Right atrium auricular region (tissue), 2 donors: Measurements from ENCODE around the gene KCNV2. TPM values are rescaled to one million over a fixed set of nuclear protein-coding genes. Genes with fewer than 3 reads are reported as not detected.

Experiments
- DNase-seq: peaks from one replicate; pipeline ENCODE4 v3.0.0-alpha.2; 2019; ENCODE audit warnings: low spot score
- H3K27ac ChIP-seq, 2 donors: fragments of 200-600 bp; sonication (generic); 1 replicate in 1 of 2; 2 replicates in 1 of 2; pipeline ENCODE4 v1.5.1; 2016 to 2019
- H3K27me3 ChIP-seq, 2 donors: fragments of 200-600 bp; sonication (generic); one replicate each; pipeline versions ENCODE4 v1.5.1 to v1.6.0; 2017 to 2019
- H3K36me3 ChIP-seq: fragments of 200-600 bp; sonication (generic); one replicate; pipeline ENCODE4 v1.5.1; 2016
- H3K4me1 ChIP-seq, 2 donors: fragments of 200-600 bp; sonication (generic); one replicate each; pipeline versions ENCODE4 v1.5.1 to v1.6.0; 2017 to 2019
- H3K4me3 ChIP-seq, 2 donors: fragments of 200-600 bp; sonication (generic); 1 replicate in 1 of 2; 2 replicates in 1 of 2; pipeline ENCODE4 v1.5.1; 2017 to 2019; ENCODE audit warnings: mild to moderate bottlenecking in 1 of 2, moderate library complexity in 1 of 2
- H3K9me3 ChIP-seq, 2 donors: fragments of 200-600 bp; sonication (generic); one replicate each; pipeline ENCODE4 v1.5.1; 2019
- CTCF ChIP-seq, 2 donors: fragments of 200-600 bp; sonication (generic); IDR thresholded peaks; one replicate each; pipeline ENCODE4 v1.5.1; 2019; ENCODE audit warnings: antibody characterized with exemption in 2 of 2
- total RNA-seq, 2 donors: library from RNA; depleted of rRNA; stranded (reverse); fragments of >200 nt; gene quantifications; one replicate each; pipeline ENCODE4 v1.1.0, GENCODE V29; 2016

Gene KCNV2
- total RNA-seq, 2 donors from 2014 or later, result not detected

- DNase-seq, result no peak
- H3K27ac ChIP-seq, result no peak overlapping the region
- no peaks in the 10 kb centered on the region for H3K36me3 ChIP-seq
- no peaks in the 10 kb centered on the region for H3K4me1 ChIP-seq
- H3K27me3 ChIP-seq, result no peaks in the 10 kb centered on the region
- no peak for TF ChIP-seq CTCF (IDR thresholded peaks at IDR 0.05)
- no peak overlapping the region for H3K4me3 ChIP-seq
- H3K9me3 ChIP-seq, result no peaks in the 10 kb centered on the region
These were observed 26.7 kb downstream of the KCNV2 start for GRCh38 chr9:2743937-2744529.

- no peak overlapping the region for H3K4me3 ChIP-seq
- no peak for TF ChIP-seq CTCF (IDR thresholded peaks at IDR 0.05)
- DNase-seq, result no peak
These were observed 28.5 kb downstream of the KCNV2 start for GRCh38 chr9:2745560-2746380.

GRCh38 chr9:2749485-2749884 is 32.2 kb downstream of the KCNV2 start:
- TF ChIP-seq CTCF (IDR thresholded peaks at IDR 0.05), result no peak
- Histone ChIP-seq H3K9me3 (no peaks in the 10 kb centered on the region), H3K4me1 (no peaks in the 10 kb centered on the region), H3K4me3 (no peak overlapping the region), H3K27me3 (no peaks in the 10 kb centered on the region), H3K36me3 (no peaks in the 10 kb centered on the region), H3K27ac (no peak overlapping the region)
- DNase-seq, result no peak

More at GRCh38 chr9:2745560-2746380, 28.5 kb downstream of the KCNV2 start:
- H3K27me3 ChIP-seq, result no peaks in the 10 kb centered on the region
- no peaks in the 10 kb centered on the region for H3K4me1 ChIP-seq
- no peaks in the 10 kb centered on the region for H3K9me3 ChIP-seq
- no peaks in the 10 kb centered on the region for H3K36me3 ChIP-seq
- no peak overlapping the region for H3K27ac ChIP-seq

GRCh38 chr9:2755285-2755684 is 38.0 kb downstream of the KCNV2 start:
- DNase-seq, result no peak
- no peaks in the 10 kb centered on the region for H3K27me3 ChIP-seq
- no peak overlapping the region for H3K4me3 ChIP-seq
- TF ChIP-seq CTCF (IDR thresholded peaks at IDR 0.05), result no peak
- H3K9me3 ChIP-seq, result no peaks in the 10 kb centered on the region
- H3K27ac ChIP-seq, result no peak overlapping the region
- no peaks in the 10 kb centered on the region for H3K36me3 ChIP-seq
- H3K4me1 ChIP-seq, result no peaks in the 10 kb centered on the region

GRCh38 chr9:2758162-2758897 is 41.0 kb downstream of the KCNV2 start:
- no peak for TF ChIP-seq CTCF (IDR thresholded peaks at IDR 0.05)
- Histone ChIP-seq H3K27me3 (no peaks in the 10 kb centered on the region), H3K9me3 (no peaks in the 10 kb centered on the region), H3K4me1 (no peaks in the 10 kb centered on the region), H3K4me3 (no peak overlapping the region), H3K36me3 (no peaks in the 10 kb centered on the region), H3K27ac (no peak overlapping the region)
- no peak for DNase-seq
